ENCODE data around the gene C18orf32.

DNA sequence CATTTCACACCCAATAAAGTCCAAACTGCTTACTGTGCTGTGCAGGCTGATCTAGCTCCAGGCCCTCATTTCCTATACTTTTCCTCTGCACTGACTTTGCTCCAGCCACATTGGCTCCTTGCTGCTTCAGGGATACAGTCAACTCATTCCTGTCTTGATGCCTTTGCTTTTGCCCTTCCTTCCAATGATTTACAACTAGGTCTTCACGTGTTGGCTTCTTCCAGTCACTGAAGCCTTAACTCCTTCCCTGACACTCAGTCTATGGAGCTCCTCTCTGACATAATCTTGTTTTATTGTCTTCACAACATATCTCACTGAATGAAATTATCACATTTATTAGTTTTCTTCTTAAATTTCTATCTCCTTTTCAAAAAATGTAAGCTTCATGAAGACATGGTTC, 16.9 kb upstream of the C18orf32 start:
- TF ChIP-seq, protein P1, sequence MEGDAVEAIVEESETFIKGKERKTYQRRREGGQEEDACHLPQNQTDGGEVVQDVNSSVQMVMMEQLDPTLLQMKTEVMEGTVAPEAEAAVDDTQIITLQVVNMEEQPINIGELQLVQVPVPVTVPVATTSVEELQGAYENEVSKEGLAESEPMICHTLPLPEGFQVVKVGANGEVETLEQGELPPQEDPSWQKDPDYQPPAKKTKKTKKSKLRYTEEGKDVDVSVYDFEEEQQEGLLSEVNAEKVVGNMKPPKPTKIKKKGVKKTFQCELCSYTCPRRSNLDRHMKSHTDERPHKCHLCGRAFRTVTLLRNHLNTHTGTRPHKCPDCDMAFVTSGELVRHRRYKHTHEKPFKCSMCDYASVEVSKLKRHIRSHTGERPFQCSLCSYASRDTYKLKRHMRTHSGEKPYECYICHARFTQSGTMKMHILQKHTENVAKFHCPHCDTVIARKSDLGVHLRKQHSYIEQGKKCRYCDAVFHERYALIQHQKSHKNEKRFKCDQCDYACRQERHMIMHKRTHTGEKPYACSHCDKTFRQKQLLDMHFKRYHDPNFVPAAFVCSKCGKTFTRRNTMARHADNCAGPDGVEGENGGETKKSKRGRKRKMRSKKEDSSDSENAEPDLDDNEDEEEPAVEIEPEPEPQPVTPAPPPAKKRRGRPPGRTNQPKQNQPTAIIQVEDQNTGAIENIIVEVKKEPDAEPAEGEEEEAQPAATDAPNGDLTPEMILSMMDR (IDR thresholded peaks at IDR 0.05), result no peak
- TF ChIP-seq POLR2A (IDR thresholded peaks at IDR 0.05), result no peak

Measured in Peyer's patch (tissue), 4 donors.